ENCODE data around the gene HOTAIR. TPM values are rescaled to one million over a fixed set of nuclear protein-coding genes. Genes with fewer than 3 reads are reported as not detected.

The HOTAIR gene
- total RNA-seq, 3 donors from 2014 or later (not counting 1 experiment from before 2014, with no cell fraction given) = not detected

- H3K9me3 Mint-ChIP-seq = no peaks in the 10 kb centered on the region
- 21% methylated on average over 12 of the region's 12 CpGs for WGBS (ENCODE audit: insufficient coverage)
Observed at GRCh38 chr12:53969588-53970259, 5.0 kb downstream of the HOTAIR start.

GRCh38 chr12:53968214-53969127 is 6.3 kb downstream of the HOTAIR start:
- H3K4me3 ChIP-seq (ENCODE audit: low read length) = no peak overlapping the region
- Mint-ChIP-seq H3K4me3 (no peak overlapping the region), H3K27me3 (ENCODE audit: low read depth in 2 of 2) (peaks cover 88 to 98% of the 10 kb centered on the region in 2 donors), H3K4me1 (peaks cover 33 to 40% of the 10 kb centered on the region in 2 donors), H3K9me3 (no peaks in the 10 kb centered on the region), H3K36me3 (peaks cover 7% of the 10 kb centered on the region), H3K27ac (no peak overlapping the region)
- WGBS (ENCODE audit: insufficient coverage) = 13% methylated on average over 24 of the region's 24 CpGs
- no peak for TF ChIP-seq CTCF (IDR thresholded peaks at IDR 0.05)
- peaks cover 23% of the 10 kb centered on the region for H3K4me1 ChIP-seq (ENCODE audit: control insufficient read depth, insufficient read depth, low read length)
- ATAC-seq = no peak
- peaks cover 5% of the 10 kb centered on the region for H3K9me3 ChIP-seq (ENCODE audit: control insufficient read depth, insufficient read depth, low read length)
- peaks cover 97% of the 10 kb centered on the region for H3K27me3 ChIP-seq (ENCODE audit: control insufficient read depth, insufficient read depth, low read length)
- DNase-seq = no peak
- H3K27ac ChIP-seq (ENCODE audit: low read length) = no peak overlapping the region
- H3K36me3 ChIP-seq (ENCODE audit: control insufficient read depth, insufficient read depth, low read length) = no peaks in the 10 kb centered on the region
- intact Hi-C loops (cut with micrococcal nuclease) = no loop called here

More at GRCh38 chr12:53969588-53970259, 5.0 kb downstream of the HOTAIR start:
- Histone ChIP-seq H3K27ac (ENCODE audit: low read length) (no peak overlapping the region), H3K36me3 (ENCODE audit: control insufficient read depth, insufficient read depth, low read length) (no peaks in the 10 kb centered on the region), H3K9me3 (ENCODE audit: control insufficient read depth, insufficient read depth, low read length) (peaks cover 5% of the 10 kb centered on the region), H3K4me3 (ENCODE audit: low read length) (no peak overlapping the region), H3K27me3 (ENCODE audit: control insufficient read depth, insufficient read depth, low read length) (peaks cover 95% of the 10 kb centered on the region), H3K4me1 (ENCODE audit: control insufficient read depth, insufficient read depth, low read length) (peaks cover 33% of the 10 kb centered on the region)
- H3K4me1 Mint-ChIP-seq = peaks cover 29 to 38% of the 10 kb centered on the region in 2 donors
- no peak for TF ChIP-seq CTCF (IDR thresholded peaks at IDR 0.05)
- intact Hi-C loops (cut with micrococcal nuclease) = no loop called here
- H3K36me3 Mint-ChIP-seq = no peaks in the 10 kb centered on the region
- no peak for DNase-seq
- H3K27me3 Mint-ChIP-seq (ENCODE audit: low read depth in 2 of 2) = peaks cover 83 to 87% of the 10 kb centered on the region in 2 donors
- ATAC-seq = no peak
- H3K4me3 Mint-ChIP-seq = no peak overlapping the region
- no peak overlapping the region for H3K27ac Mint-ChIP-seq

- no peak for ATAC-seq
- intact Hi-C loops (cut with micrococcal nuclease) = no loop called here
- peaks cover 7% of the 10 kb centered on the region for H3K36me3 Mint-ChIP-seq
- H3K9me3 Mint-ChIP-seq = no peaks in the 10 kb centered on the region
- Histone ChIP-seq H3K36me3 (ENCODE audit: control insufficient read depth, insufficient read depth, low read length) (no peaks in the 10 kb centered on the region), H3K9me3 (ENCODE audit: control insufficient read depth, insufficient read depth, low read length) (no peaks in the 10 kb centered on the region), H3K27ac (ENCODE audit: low read length) (no peak overlapping the region), H3K4me1 (ENCODE audit: control insufficient read depth, insufficient read depth, low read length) (peaks cover 20% of the 10 kb centered on the region), H3K27me3 (ENCODE audit: control insufficient read depth, insufficient read depth, low read length) (peaks cover 97% of the 10 kb centered on the region), H3K4me3 (ENCODE audit: low read length) (no peak overlapping the region)
- peaks cover 88 to 98% of the 10 kb centered on the region in 2 donors for H3K27me3 Mint-ChIP-seq (ENCODE audit: low read depth in 2 of 2)
- H3K4me1 Mint-ChIP-seq = peaks cover 31 to 33% of the 10 kb centered on the region in 2 donors
- WGBS (ENCODE audit: insufficient coverage) = 14% methylated on average over 5 of the region's 5 CpGs
- no peak for TF ChIP-seq CTCF (IDR thresholded peaks at IDR 0.05)
- no peak overlapping the region for H3K27ac Mint-ChIP-seq
- DNase-seq = no peak
- no peak overlapping the region for H3K4me3 Mint-ChIP-seq
Observed at GRCh38 chr12:53967421-53967925, 7.3 kb downstream of the HOTAIR start.

Measured in natural killer cell (primary cell).